ENCODE measurements around the gene HSPA12B.
"Not testable (repeated sequence)": the region's sequence is repeated elsewhere in the genome, so short reads cannot be mapped to it uniquely, and the experiment has no call there.

Gene HSPA12B

GRCh38 chr20:3787324-3788014 is 55.0 kb downstream of the HSPA12B start:
- DNase-seq, result peak in 2 of 3 experiments; percentile 39 to 42

GRCh38 chr20:3788685-3789155 is 56.2 kb downstream of the HSPA12B start:
- no peak for DNase-seq

- DNase-seq, result not testable (repeated sequence)
These were observed 56.7 kb downstream of the HSPA12B start for GRCh38 chr20:3789201-3789600.

- not testable (repeated sequence) for DNase-seq
These were observed 61.7 kb downstream of the HSPA12B start for GRCh38 chr20:3794168-3794567.

GRCh38 chr20:3794701-3795420 is 62.4 kb downstream of the HSPA12B start:
- no peak for DNase-seq

- peak; percentile 96 to 98 (median 96) for DNase-seq
These were observed 63.3 kb downstream of the HSPA12B start, which contains the start of gene CDC25B for GRCh38 chr20:3795511-3796468. TSS of gene CDC25B (plus strand) at chr20:3796310. CDS start at chr20:3796532, 222 bp downstream.

- peak in 1 of 3 experiments; percentile 80 for DNase-seq
These were observed 64.2 kb downstream of the HSPA12B start for GRCh38 chr20:3796477-3797225.

GRCh38 chr20:3797226-3797545 is 64.7 kb downstream of the HSPA12B start:
- DNase-seq, result no peak

- DNase-seq, result peak in 1 of 3 experiments; percentile 74
These were observed 65.3 kb downstream of the HSPA12B start for GRCh38 chr20:3797592-3798372.

GRCh38 chr20:3798373-3798768 is 65.9 kb downstream of the HSPA12B start:
- no peak for DNase-seq

- DNase-seq, result no peak
These were observed 66.4 kb downstream of the HSPA12B start for GRCh38 chr20:3798908-3799248.

- peak in 1 of 3 experiments; percentile 47 for DNase-seq
These were observed 67.9 kb downstream of the HSPA12B start for GRCh38 chr20:3800256-3800877.

- DNase-seq, result no peak
These were observed 68.4 kb downstream of the HSPA12B start for GRCh38 chr20:3800878-3801260.

GRCh38 chr20:3801299-3801698 is 68.8 kb downstream of the HSPA12B start:
- DNase-seq, result no peak

- peak in 1 of 3 experiments; percentile 13 for DNase-seq
These were observed 69.4 kb downstream of the HSPA12B start for GRCh38 chr20:3801846-3802245.
